Fibroblast of pulmonary artery (primary cell): ENCODE measurements around the gene ROBO1.
A peak's percentile ranks its signal among the peaks of the same experiment; 100 is the strongest.

ENCODE experiments used
- DNase-seq: peaks from one replicate; pipeline ENCODE4 v3.0.0-alpha.2; 2010; ENCODE audit warnings: low read depth
- H3K4me3 ChIP-seq: replicated peaks from 2 replicates; pipeline ENCODE4 v1.5.1; 2011; ENCODE audit warnings: low read depth, mild to moderate bottlenecking, control low read depth, low read length, moderate library complexity
- CTCF ChIP-seq: IDR thresholded peaks from 2 replicates; pipeline ENCODE4 v1.5.1; 2011; ENCODE audit warnings: mild to moderate bottlenecking, control low read depth, low read length, inconsistent platforms; ENCODE audit errors: missing control alignments

Gene ROBO1

GRCh38 chr3:79012530-79012913, 755.3 kb downstream of the ROBO1 start:
- no peak for TF ChIP-seq CTCF
- H3K4me3 ChIP-seq = no peak overlapping the region
- no peak for DNase-seq

GRCh38 chr3:79011821-79012529, 755.8 kb downstream of the ROBO1 start:
- H3K4me3 ChIP-seq = no peak overlapping the region
- no peak for TF ChIP-seq CTCF
- no peak for DNase-seq

DNA sequence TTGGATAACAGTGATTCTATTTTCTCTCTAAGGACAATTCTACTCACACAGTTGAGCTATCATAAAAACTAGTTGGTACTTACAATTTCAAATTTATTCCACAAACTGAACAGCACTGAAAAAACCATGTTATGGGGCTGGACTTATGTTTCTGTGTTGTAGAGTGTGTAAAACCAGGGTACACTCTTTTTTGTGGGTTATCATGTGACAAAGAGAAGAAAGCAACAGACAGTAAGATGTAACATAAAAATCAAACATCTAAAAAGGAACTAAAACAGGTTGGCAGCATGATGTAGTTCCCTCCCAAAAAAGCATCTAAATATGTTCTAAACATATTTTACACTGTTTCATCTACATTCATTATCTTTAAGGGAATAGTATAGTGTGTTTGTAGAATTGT, 757.9 kb downstream of the ROBO1 start:
- H3K4me3 ChIP-seq = no peak overlapping the region
- no peak for TF ChIP-seq CTCF
- no peak for DNase-seq

DNA sequence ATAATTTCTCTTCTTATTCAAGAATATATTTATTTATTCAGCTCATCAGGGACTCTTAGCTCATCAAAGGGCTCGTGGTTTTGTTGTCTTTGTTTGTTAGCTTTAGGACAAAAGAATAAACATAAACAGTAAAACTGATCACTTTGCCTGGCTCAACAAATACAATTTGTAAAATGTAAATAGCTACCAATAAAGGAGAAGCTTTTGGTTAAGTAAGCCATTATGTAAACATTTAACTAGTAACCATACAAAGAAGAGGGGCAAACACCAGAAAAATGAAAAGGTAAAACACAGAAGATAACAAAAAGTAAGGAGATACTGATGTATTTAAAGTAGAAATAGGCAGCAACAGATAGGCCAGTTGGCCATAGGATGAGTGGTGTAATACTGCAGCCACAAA, 761.7 kb downstream of the ROBO1 start:
- H3K4me3 ChIP-seq = no peak overlapping the region
- no peak for TF ChIP-seq CTCF
- DNase-seq = no peak

- no peak for DNase-seq
Measured at GRCh38 chr3:79005084-79005483, 762.7 kb downstream of the ROBO1 start.

DNA sequence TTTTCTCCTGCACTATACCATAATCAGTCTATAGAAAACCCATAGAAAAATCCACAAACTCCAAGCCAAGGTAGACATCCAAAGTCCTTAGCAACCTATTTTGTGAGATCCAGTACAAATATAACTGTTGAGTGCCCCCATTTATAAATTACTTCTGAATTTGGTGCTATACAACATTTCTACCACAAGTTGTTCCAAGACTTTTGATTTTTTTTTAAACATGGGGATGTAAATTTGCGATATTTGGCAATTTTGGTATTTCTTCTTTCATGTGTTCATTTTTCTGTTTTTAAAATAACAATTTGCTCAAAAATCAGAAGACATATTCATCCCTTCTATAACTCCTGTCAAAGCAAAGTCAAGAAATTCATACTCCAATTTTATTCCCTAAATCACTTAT, 763.8 kb downstream of the ROBO1 start:
- DNase-seq = no peak
- peak; percentile 0 for TF ChIP-seq CTCF
- H3K4me3 ChIP-seq = no peak overlapping the region

More at GRCh38 chr3:79005084-79005483, 762.7 kb downstream of the ROBO1 start:
- no peak overlapping the region for H3K4me3 ChIP-seq
- no peak for TF ChIP-seq CTCF

GRCh38 chr3:79002465-79003372, 765.1 kb downstream of the ROBO1 start:
- H3K4me3 ChIP-seq = no peak overlapping the region
- DNase-seq = peak; percentile 41
- TF ChIP-seq CTCF = no peak
